RPMI8226 (cell line): Measurements from ENCODE around the gene RPRD2.
"Not testable (repeated sequence)": the region's sequence is repeated elsewhere in the genome, so short reads cannot be mapped to it uniquely, and the experiment has no call there.

Experiments used
- DNase-seq: peaks from one replicate; pipeline ENCODE4 v3.0.0-alpha.2; 2015

The RPRD2 gene

GRCh38 chr1:150389650-150390049 is 25.7 kb downstream of the RPRD2 start:
- peak; percentile 28 for DNase-seq

GRCh38 chr1:150392627-150393026 is 28.7 kb downstream of the RPRD2 start:
- DNase-seq = no peak

- DNase-seq = not testable (repeated sequence)
Observed at GRCh38 chr1:150395115-150395514, 31.2 kb downstream of the RPRD2 start.

GRCh38 chr1:150397392-150398032 is 33.6 kb downstream of the RPRD2 start:
- no peak for DNase-seq

- no peak for DNase-seq
Observed at GRCh38 chr1:150404465-150404864, 40.5 kb downstream of the RPRD2 start.

- no peak for DNase-seq
Observed at GRCh38 chr1:150405660-150406059, 41.7 kb downstream of the RPRD2 start.

GRCh38 chr1:150406483-150406882 is 42.5 kb downstream of the RPRD2 start:
- DNase-seq = no peak

- no peak for DNase-seq
Observed at GRCh38 chr1:150407330-150407729, 43.4 kb downstream of the RPRD2 start.

GRCh38 chr1:150408800-150409199 is 44.9 kb downstream of the RPRD2 start:
- DNase-seq = no peak

- no peak for DNase-seq
Observed at GRCh38 chr1:150409504-150410362, 45.8 kb downstream of the RPRD2 start.

GRCh38 chr1:150410582-150411101 is 46.7 kb downstream of the RPRD2 start:
- no peak for DNase-seq

- no peak for DNase-seq
Observed at GRCh38 chr1:150414592-150414991, 50.6 kb downstream of the RPRD2 start.

- no peak for DNase-seq
Observed at GRCh38 chr1:150415800-150416199, 51.9 kb downstream of the RPRD2 start.

GRCh38 chr1:150420560-150421265 is 56.8 kb downstream of the RPRD2 start:
- peak; percentile 18 for DNase-seq

GRCh38 chr1:150422541-150422940 is 58.6 kb downstream of the RPRD2 start:
- no peak for DNase-seq

GRCh38 chr1:150429805-150430204 is 65.9 kb downstream of the RPRD2 start:
- peak; percentile 24 for DNase-seq

- no peak for DNase-seq
Observed at GRCh38 chr1:150441121-150441520, 77.2 kb downstream of the RPRD2 start.

GRCh38 chr1:150444232-150444631 is 80.3 kb downstream of the RPRD2 start:
- DNase-seq = no peak

- DNase-seq = no peak
Observed at GRCh38 chr1:150456146-150456647, 92.2 kb downstream of the RPRD2 start.

GRCh38 chr1:150464422-150464826 is 100.5 kb downstream of the RPRD2 start:
- DNase-seq = peak; percentile 79

GRCh38 chr1:150466964-150467363 is 103.0 kb downstream of the RPRD2 start:
- no peak for DNase-seq

GRCh38 chr1:150469291-150469690 is 105.3 kb downstream of the RPRD2 start:
- no peak for DNase-seq

GRCh38 chr1:150472601-150473200 is 108.8 kb downstream of the RPRD2 start:
- DNase-seq = no peak
